Urothelium cell line (cell line): ENCODE measurements around the gene HYI.

Source experiments
- DNase-seq: peaks from one replicate; pipeline ENCODE4 v3.0.0; 2011; ENCODE audit warnings: low spot score, mixed read lengths
- FAIRE-seq: peaks from 2 replicates; lab custom pipeline; 2011; peaks lifted over from hg19 to GRCh38; lab: Jason Lieb, UNC

HYI gene

DNA sequence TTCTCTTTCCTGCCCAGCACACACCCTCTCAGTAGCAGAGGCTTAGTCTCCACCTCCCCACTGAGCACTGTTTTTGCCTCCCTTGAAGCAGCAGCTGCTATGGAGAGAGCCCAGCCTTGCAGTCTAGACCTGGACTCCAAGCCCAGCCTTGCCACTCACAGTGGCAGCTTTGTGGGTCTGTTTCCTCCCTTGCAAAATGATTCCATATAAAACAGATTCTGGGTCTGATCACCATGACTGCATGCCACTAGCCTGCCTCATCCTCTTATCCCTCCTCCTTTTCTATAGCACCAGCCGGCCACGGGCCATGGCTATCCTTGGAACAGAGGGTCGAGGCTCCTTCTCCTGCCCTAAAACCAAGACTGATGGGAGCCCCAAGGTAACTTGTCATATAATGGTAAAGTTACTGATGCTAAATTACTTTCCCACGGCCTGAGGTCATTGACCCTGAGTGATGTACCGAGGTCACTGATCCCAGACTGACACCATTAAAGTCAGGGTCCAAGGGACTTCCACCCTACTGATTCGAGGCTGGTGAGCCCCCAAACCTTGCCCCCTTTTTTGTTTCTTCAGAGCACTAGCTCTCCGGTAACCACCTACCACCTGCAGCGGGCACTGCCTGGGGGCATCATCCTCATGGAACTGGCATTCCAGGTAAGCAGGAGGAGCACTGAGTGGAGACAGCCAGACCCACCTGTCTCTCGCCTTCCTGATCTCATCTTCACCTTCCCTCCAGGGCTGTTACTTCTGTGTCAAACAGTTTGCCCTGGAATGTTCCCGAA, 7.9 kb downstream of the HYI start:
- FAIRE-seq = no peak
- DNase-seq = no peak

DNA sequence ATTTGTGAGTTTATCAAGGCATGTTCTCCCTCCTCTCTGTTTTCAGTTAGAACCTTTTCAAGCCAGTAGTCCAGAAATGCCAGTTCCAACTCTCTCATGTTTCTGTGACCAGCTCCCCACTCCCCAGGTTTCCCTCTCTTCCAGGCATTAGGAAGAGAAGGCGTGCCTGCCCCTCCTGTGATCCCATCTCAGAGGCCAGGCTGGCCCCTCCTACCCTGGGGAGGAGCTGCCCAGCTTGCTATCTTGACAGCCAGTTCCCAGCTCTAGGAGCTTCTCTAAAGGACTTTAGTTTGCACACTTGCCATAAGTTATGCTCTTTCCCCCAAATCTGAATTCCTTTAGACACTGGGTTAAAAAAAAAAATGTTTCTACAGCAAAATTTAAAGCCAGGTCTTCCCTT, 8.9 kb downstream of the HYI start:
- FAIRE-seq = no peak
- DNase-seq = no peak

DNA sequence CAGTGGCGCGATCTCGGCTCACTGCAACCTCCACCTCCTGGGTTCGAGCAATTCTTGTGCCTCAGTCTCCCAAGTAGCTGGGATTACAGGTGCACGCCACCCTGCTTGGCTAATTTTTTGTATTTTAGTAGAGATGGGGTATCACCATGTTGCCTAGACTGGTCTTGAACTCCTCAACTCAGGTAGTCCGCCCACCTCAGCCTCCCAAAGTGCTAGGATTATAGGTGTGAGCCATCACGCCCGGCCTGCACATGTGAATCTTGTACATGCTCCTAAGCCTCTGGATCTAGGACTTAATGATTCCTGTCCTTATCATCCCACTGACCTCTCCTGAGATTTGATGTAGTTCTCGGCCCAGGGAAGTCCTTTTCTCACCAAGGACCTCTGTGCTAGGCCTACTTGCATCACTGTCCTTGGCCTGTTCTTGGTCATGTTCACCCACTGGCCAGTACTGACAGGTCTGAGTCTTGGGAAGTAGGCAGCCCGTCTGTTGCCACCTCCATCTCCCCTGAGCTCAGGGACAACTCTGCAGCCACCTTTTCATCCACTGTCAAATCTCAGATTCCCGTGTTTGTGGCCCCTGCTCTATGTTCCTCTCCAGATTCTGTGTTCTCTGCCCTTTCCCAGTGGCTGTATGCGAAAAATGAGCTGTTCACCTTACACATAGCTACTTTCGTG, 9.4 kb downstream of the HYI start:
- FAIRE-seq = no peak
- no peak for DNase-seq

DNA sequence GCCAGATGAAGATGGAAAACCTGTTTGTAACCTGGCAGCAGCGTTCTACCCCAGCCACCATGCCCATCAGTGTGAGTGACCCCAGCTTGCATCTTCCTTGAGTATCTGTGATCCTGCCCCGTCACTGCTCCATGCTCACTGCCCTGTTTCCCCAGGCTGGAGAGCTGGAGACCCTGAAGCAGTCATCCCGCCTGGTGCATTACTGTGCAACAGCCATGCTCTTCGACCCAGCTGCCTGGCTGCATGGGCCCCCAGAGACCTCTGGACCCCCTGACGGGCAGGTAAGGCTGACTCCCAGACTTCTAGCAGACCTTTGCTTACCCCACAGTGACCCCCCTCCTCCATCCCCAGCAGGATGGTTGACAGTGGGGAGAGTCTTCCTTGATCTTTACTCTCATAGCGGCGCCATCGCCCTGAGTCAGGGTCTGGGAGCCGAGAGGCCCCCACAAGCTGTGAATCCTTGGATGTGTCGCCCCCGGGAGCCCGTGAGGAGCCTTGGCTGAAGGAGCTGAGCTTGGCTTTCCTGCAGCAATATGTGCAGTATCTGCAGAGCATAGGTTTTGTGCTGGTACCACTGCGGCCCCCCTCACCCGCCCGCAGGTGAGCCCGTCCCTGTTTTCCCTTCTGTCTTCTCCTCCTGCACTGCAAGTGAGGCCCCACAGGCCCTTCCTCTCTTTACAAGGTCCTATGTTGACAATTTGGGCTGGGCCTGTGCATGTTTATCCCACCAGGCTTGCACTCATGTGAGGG, 10.4 kb downstream of the HYI start:
- FAIRE-seq = no peak

DNA sequence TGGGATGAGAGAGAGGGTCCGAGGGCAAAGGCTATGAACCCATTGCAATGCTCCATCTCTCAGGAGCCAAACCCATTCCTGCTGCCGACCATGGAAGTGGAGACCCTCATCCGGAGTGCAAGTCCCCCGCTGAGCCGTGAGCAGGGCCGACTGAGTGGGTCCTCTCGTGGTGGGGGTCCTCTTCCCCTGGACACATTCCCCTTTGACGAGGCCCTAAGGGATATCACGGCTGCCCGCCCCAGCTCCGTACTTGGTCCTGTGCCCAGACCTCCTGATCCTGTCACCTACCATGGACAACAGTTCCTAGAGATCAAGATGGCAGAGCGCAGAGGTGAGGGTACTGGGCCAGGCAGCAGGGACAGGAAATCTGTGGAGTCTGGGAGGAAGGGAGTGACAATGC, 11.0 kb downstream of the HYI start:
- no peak for DNase-seq
- FAIRE-seq = no peak

More for the DNA sequence above, 10.4 kb downstream of the HYI start:
- no peak for DNase-seq

DNA sequence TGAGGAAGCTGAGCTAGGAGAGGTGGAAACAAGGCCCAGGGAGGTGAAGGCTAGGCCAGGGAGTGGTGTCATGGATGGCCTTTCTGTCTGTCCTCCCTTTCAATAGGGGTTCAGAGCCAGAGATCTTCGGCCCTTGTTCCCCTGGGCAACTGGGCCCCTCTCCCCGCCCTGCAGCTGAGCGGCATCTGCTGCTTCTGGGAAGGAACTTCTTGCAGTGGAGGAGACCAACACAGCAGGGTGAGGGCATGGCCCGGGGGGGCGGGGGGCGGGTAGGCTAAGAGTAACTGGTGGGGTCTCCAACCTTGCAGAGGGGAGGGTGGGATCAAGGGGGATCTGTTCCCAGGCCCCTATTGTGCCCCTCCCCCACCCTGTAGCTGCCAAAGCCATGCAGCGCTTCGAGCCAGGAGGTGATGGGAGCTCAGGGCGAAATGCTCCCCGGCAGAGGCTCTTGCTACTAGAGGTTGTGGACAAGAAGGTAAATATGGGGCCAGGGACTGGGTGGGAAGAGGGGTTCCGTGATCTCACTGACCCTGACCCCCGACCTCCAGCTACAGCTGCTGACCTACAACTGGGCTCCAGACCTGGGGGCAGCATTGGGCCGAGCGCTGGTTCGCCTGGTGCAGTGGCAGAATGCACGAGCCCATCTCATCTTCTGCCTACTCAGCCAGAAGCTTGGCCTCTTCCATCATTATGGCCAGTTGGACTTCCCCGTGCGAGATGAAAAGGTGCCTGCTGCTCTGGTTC, 11.7 kb downstream of the HYI start:
- no peak for DNase-seq

DNA sequence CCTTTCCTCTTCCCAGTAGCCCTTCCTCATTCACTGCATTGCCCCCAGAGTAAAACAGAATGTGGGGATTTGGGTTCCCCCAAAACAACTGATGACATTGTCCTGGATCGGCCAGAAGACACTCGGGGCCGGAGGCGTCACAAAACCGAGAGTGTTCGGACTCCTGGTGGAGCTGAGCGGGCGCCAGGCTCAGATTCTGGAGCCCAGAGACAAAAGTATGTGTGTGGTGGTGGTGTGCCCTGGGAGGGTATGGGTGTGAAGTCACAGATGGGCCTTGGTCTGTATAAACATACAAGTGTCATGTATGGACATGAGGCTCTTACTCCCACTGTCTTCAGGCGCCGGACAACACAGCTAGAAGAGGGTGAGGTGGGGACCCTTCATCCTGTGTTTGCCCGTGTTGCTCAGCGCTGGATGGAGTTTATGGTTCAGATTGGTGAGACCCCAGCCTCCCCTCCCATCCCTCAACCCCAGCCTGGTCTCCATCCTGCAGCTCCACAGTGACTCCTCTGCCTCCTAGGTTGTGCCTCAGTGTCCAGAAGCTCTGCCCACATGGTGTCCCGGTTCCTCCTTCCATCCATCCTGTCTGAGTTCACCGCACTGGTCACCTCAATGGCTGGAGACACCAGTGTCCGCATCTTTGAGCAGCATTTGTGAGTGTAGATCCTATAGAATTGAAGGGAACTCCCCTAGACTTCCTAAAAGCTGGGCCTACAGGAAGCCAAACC, 12.4 kb downstream of the HYI start:
- FAIRE-seq (no peak), DNase-seq (no peak)

More for the DNA sequence above, 11.7 kb downstream of the HYI start:
- no peak for FAIRE-seq

DNA sequence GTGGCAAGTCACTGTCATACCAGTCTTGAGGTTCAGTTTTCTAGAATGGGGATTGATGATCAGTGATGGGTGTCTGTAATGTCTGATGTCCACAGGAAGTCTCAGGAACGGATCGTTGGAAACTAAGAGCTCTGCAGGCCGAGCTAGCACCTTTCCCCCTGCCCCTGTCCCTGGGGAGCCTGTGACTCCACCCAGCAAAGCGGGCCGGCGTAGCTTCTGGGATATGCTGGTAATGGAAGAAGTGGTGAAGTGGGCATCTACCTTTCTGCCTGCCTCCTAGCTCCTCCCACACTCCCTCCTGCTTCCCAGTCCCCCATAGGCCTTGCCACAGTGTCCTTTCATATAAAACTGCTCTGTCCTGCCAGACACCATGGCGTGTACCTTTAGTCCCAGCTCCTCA, 13.4 kb downstream of the HYI start:
- DNase-seq = no peak

DNA sequence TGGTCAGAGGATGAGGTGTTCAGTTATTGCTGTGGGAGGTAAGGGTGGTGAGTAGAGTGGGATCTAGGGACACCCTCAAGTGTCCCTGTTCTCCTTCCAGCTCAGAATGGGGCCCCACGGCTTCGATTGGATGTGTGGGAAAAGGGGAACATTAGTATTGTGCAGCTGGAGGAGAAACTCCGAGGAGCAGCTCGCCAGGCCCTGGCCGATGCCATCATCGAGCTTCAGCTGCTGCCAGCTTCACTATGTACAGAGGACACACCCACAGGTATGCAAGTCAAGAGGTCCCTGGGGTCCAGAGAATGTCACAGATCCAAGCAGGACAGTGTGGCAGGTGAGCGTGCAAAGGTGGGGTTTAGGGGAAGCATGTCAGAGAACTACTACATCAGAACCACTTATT, 13.9 kb downstream of the HYI start:
- DNase-seq (no peak), FAIRE-seq (peak; percentile 76)

More for the DNA sequence above, 13.4 kb downstream of the HYI start:
- no peak for FAIRE-seq

DNA sequence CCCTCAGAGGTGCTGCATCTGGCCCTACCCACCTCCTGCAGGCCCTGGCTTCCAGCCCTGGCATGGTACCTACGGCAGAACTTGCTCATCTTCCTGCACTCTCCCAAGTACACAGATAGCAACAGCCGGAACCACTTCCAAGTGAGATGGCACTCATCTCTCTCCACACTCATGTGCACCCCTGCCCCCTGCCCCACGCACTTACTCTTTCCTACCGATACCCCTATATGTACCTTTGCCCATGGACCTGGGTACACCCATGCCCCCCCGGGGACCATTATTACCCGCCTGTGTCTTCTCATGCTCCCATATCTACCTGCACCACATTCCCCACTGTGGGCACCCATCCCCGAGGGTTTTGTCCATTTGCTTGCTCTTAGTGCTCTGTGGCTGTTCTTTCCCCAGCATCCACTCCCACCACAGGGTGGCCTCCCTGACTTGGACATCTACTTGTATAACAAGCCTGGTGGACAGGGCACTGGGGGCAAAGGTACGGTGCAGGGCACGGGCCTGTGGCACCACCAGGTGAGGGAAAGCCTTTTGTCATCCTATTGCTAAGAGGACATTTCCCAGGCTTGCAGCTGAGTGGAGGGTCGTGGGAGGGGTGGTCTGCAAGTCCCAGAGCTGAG, 14.7 kb downstream of the HYI start:
- FAIRE-seq = no peak
- DNase-seq = no peak

DNA sequence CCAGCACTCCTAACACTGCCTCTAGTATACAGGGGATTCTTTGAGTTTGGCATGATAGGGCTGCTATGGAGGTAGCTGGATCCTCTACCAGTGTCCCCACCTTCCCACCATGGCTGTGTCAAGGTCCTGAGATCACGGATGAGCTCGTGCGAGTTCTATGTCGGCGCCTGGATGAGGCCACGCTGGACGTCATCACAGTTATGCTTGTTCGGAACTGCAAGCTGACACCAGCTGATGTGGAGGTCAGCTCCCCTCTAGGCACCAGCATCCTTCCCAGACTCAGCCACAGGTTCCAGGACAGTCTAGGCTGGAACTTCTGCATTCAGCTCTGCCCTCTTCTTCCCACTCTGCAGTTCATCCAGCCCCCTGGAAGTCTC, 15.2 kb downstream of the HYI start:
- no peak for DNase-seq
- FAIRE-seq = no peak

DNA sequence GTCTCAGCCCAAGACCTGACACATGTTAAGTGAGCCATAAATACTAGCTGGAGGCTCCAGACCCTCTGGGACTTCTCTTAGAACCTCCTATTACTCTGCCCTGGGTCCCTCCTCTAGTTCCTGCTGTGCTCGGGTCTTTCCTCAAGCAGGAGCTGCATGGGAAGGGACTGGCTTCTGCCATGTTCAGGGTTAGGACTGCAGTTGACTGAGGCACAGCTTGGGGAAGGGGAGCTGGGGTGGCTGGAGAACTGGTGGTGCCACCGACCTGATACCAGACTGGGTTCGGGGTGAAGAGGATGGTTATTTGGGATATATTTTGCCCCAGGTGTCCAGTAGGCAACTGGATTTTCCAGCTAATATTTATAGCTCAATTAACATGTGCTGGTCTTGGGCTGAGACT, 15.7 kb downstream of the HYI start:
- no peak for FAIRE-seq
- DNase-seq = no peak

DNA sequence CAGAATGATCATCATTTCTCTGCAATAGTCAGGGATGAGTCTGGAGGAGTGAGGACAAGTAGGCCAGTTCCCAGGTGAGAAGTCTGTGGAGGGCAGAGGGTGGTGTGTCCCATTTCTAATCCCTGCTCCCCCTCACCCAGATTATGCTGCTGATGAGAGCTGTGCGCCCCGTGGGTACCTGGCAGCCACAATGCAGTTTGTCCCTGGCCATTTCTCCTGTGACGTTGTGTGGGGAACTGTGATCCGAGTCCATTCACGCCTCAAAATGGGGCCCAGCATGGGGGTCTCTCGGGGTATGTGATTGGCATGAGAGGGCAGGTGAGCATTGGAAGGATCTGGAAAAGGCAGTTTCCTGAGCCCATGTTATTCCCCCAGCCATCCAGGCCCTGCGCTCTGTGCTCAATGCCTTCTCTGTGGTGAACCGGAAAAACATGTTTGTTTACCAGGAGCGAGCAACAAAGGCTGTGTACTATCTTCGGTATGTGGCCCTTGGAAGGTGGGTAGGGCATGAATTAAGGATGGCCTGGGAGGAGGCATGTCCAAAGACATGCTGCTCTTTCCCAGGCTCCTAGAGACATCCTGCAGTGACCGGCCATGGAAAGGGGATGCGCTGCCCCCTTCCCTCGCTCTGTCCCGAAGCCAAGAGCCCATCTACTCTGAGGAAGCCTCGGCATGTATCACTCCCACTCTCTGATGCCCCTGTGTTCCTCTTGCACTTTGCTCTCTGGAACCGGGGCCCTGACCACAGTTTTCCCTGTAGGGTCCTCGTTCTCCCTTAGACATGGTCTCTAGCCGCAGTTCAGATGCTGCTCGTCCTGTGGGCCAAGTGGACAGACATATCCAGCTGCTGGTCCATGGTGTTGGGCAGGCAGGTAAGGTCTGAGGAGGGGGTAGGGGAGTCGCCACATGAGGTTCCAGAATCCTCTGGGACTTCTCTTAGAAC, 16.4 kb downstream of the HYI start:
- peak; percentile 23 for FAIRE-seq
- no peak for DNase-seq

DNA sequence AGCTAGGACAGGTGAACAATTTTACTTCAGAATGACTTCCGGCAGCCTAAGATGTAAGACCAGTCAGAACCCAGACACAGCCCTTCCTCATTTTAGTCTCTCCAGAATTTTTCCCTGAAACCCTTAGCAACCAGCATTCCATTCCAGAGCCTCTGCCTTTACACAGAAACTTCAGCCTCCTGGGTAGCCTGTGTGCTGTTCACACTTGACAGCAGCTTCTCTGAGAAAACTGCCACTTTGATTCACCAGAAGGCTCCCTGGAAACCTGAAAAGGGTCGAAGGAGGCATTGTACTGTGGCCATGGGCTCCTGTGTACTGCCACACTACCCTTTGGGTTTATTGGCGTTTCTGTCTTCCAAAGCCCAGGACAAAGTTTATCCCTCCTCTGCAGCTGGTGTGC, 17.4 kb downstream of the HYI start:
- no peak for DNase-seq
- FAIRE-seq = no peak

DNA sequence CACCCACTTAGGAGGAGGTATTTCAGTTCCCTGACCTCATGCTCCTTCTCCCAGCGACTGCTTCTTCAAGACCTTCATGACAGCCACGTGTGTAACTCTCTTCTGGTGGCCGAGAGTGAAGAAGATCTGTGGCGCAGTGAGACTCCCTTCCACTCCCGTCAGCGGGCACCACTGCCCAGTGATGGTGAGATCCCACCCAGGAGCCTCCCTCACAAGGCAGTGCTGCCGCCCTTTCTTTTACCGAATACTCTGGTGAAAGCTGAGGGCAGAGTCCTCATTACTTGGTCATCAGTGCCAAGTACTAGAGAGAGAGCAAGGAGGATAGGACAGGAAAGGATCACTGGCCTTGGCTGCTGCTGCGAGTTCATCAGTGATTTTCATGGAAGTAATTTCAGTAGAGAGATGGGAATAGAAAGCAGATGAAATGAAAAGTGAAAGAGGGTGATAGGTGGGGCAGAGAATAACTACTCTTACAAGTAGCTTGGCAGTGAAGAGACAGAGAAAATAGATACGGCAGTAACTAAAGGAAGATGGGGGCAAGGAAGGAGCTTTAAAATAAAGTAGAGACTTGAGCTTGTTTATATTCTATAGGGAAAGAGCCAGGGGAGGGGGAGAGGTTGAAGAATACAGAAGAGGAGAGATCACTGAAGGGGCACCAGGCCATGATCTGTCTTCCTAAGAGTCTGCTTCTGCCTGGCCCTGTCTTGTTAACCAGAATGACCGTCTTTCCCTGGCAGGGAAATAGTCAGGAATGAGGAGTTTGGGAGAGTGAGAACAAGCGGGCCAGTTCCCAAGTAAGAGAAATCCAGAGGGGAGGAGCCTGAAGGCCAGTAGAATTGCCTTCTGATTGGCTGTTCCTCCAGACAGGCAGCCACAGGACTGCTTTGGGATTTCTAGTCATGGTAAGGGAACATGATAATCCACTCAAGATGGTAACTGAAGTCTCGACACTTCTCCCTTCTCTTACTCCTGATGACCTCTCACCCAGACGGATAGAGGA, 18.3 kb downstream of the HYI start:
- DNase-seq (no peak), FAIRE-seq (no peak)

DNA sequence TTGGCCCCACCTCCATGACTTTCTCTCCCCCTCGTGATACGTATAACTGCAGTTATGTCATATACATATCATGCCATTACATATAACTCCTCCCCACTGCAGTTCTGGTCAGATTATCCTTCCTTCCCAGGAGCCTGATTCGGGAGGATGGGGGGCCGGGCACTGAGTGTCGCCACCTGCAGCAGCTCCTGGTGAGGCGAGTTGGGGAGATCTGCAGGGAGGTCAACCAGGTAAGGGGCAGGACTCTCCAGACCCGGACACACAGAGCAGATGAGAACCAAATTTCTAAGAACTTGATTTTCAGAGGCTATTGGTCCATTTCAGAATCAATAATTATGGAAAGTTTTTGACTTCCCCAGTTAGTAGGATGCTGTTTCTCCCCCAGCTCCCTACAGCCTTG, 19.5 kb downstream of the HYI start:
- FAIRE-seq (no peak), DNase-seq (no peak)

DNA sequence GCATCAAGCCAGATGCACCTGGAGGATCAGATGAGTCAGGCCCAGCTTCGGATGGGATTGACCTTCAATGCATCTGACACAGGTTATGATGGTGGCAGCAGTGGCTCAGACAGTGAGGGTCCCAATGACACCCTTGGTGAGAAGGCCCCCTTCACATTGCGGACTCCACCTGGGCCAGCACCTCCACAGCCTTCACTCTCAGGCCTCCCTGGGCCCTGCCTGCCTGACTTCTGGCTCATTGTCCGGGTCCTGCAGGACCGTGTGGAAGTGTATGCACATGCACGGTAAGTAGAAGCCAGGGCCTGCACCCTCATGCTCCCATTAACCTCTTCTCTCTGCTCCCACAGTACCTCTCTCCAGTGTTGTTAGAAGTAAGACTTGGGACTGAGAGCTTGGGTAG, 20.8 kb downstream of the HYI start:
- no peak for DNase-seq

More for the DNA sequence above, 20.8 kb downstream of the HYI start:
- FAIRE-seq = no peak
